Heart left ventricle (tissue), 16 donors: ENCODE measurements around the gene OGDH. TPM values are rescaled to one million over a fixed set of nuclear protein-coding genes. Genes with fewer than 3 reads are reported as not detected.

Experiments used
- ATAC-seq, 4 donors: fragments of 200-7000 bp; cut with Tn5 transposase; one replicate each; pipeline ENCODE4 v1.9.1; 2020 to 2022; ENCODE audit warnings: moderate library complexity in 4 of 4, mild to moderate bottlenecking in 3 of 4, moderate number of reproducible peaks in 1 of 4
- DNase-seq, 5 donors: peaks; one replicate each; pipeline ENCODE4 v3.0.0-alpha.2; 2020
- H3K27ac ChIP-seq, 12 donors: fragments of 200-600 bp; sonication (generic) in 4 of 12; one replicate each; pipeline versions ENCODE4 v1.5.0 to v1.8.0; 2016 to 2022; ENCODE audit warnings: mild to moderate bottlenecking in 2 of 12
- H3K27me3 ChIP-seq, 9 donors: fragments of 200-600 bp; sonication (generic) in 2 of 9; one replicate each; pipeline versions ENCODE4 v1.5.1 to v1.8.0; 2016 to 2022; ENCODE audit warnings: mild to moderate bottlenecking in 3 of 9
- H3K36me3 ChIP-seq, 9 donors: fragments of 200-600 bp; sonication (generic) in 2 of 9; one replicate each; pipeline versions ENCODE4 v1.5.0 to v1.8.0; 2018 to 2022; ENCODE audit warnings: mild to moderate bottlenecking in 2 of 9
- H3K4me1 ChIP-seq, 12 donors: fragments of 200-600 bp; sonication (generic) in 4 of 12; one replicate each; pipeline versions ENCODE4 v1.5.0 to v1.8.0; 2016 to 2022; ENCODE audit warnings: mild to moderate bottlenecking in 3 of 12
- H3K4me3 ChIP-seq, 12 donors: fragments of 200-600 bp; sonication (generic) in 4 of 12; one replicate each; pipeline versions ENCODE4 v1.5.0 to v1.8.0; 2017 to 2022; ENCODE audit warnings: mild to moderate bottlenecking in 9 of 12, moderate library complexity in 4 of 12
- H3K9me3 ChIP-seq, 12 donors: fragments of 200-600 bp; sonication (generic) in 4 of 12; one replicate each; pipeline versions ENCODE4 v1.5.0 to v1.8.0; 2016 to 2022; ENCODE audit warnings: mild to moderate bottlenecking in 1 of 12
- CTCF ChIP-seq, 12 donors: fragments of 200-600 bp; sonication (generic) in 4 of 12; IDR thresholded peaks; one replicate each; pipeline versions ENCODE4 v1.5.0 to v1.8.0; 2018 to 2022; ENCODE audit warnings: antibody characterized with exemption in 12 of 12, mild to moderate bottlenecking in 5 of 12
- POLR2A ChIP-seq, 2 donors: fragments of 450-650 bp; IDR thresholded peaks; one replicate each; pipeline ENCODE4 v1.6.1; 2017; ENCODE audit warnings: antibody characterized with exemption in 2 of 2, mild to moderate bottlenecking in 2 of 2, moderate library complexity in 2 of 2
- WGBS, 4 donors: extraction: QIAGEN DNeasy Blood & Tissue Kit in 2 of 4; methylation state at CpG; one replicate each; pipeline versions ENCODE4 v1.1.5 to v1.1.7; 2013 to 2018; 5-methylcytosine and 5-hydroxymethylcytosine counted together
- intact Hi-C, 10 donors: fragments of 100-400 bp; cut with DNase I; formaldehyde crosslinking; loops; one replicate each; pipeline versions ENCODE4 v1.11.1 to v1.14.2; 2022
- polyA plus RNA-seq, 2 donors: library from polyadenylated mRNA; stranded (reverse); fragments of 200-250 nt; gene quantifications; one replicate each; pipeline ENCODE4 v1.2.3, GENCODE V29; 2013
- total RNA-seq, 9 donors: library from RNA; depleted of rRNA in 2 of 9; stranded (reverse); fragments of >200 nt in 2 of 9; fragmentation: NEBNext Ultra II Directional in 3 of 9; extraction: Animal tissue kit (Norgen Biotek cat#: 25700) in 3 of 9; gene quantifications; one replicate each; pipeline versions ENCODE4 v1.1.0 to v1.2.4, GENCODE V29; 2016 to 2023
- donor health status: ischemic (EF 13 %, LVEDD 7.1; RV severe dilation, severe dysfunction).
- donor health status: healthy with polysubstance abuse.
- donor health status: DM: no; HTN: yes; CAD: no.
- donor health status: DM: no; HTN: no; CAD: no.
- donor health status: ischemic (EF 25% LVEDD 6.9; RV normal size, moderate dysfunction).
- donor health status: ischemic (EF 25% LVEDD 5.7; RV mildly dilated, moderate dysfunction).
- donor health status: healthy.
- donor health status: DM: yes; HTN: yes; CAD: no.
- donor health status: ischemic (EF 35%, LVEDD 5.7; RV mildly dilated, moderate dysfunction).
- donor health status: nonischemic (EF 11% LVEDD 7.7; RV severe dilation, severe dysfunction).
- donor health status: DM: yes; HTN: yes; CAD: no.
- donor health status: PGD.
- donor health status: ischemic (EF 29% LVEDD 5.4; RV normal size, mild dysfunction).
- donor health status: nonischemic (EF 23%, LVEDD 6.1; RV moderate dilation, normal function).

Gene OGDH
- total and polyA plus RNA-seq, 11 donors, result 247 to 789 (median 633) TPM

GRCh38 chr7:44638611-44639557, 32.5 kb downstream of the OGDH start:
- Histone ChIP-seq H3K4me1 (peaks cover 9 to 89% (median 74%) of the 10 kb centered on the region in 12 donors), H3K27me3 (no peaks in the 10 kb centered on the region), H3K4me3 (peak overlapping the region in 1 of 12 donors; percentile 18), H3K9me3 (no peaks in the 10 kb centered on the region), H3K36me3 (peaks cover 0 to 4% (median 0%) of the 10 kb centered on the region in 9 donors), H3K27ac (peak overlapping the region; percentile 52 to 97 (median 86))
- intact Hi-C loops, result no loop called here
- ATAC-seq (peak; percentile 21 to 54 (median 53)), DNase-seq (peak; percentile 60 to 80 (median 72))
- TF ChIP-seq CTCF (IDR thresholded peaks at IDR 0.05) (no peak), POLR2A (IDR thresholded peaks at IDR 0.05) (peak in 1 of 2 donors; percentile 11)
- 77 to 86% (median 78%) methylated on average over 5 of the region's 5 CpGs for WGBS, 4 donors

GRCh38 chr7:44639671-44640321, 33.4 kb downstream of the OGDH start:
- peak in 2 of 5 donors; percentile 42 to 52 for DNase-seq
- H3K27ac ChIP-seq, result peak overlapping the region; percentile 48 to 97 (median 86)
- peak; percentile 23 to 57 (median 46) for ATAC-seq
- intact Hi-C loops, result loop anchor here in 1 of 10 donors (5.0 kb wide), 1 partner anchor 32 kb away; the partner anchor contains the start of gene OGDH
- TF ChIP-seq POLR2A (IDR thresholded peaks at IDR 0.05) (no peak), CTCF (IDR thresholded peaks at IDR 0.05) (no peak)
- no peaks in the 10 kb centered on the region for H3K9me3 ChIP-seq
- no peak overlapping the region for H3K4me3 ChIP-seq
- no peaks in the 10 kb centered on the region for H3K27me3 ChIP-seq
- WGBS, 4 donors, result 10 to 19% (median 15%) methylated on average over 8 of the region's 8 CpGs
- peaks cover 0 to 4% (median 0%) of the 10 kb centered on the region in 9 donors for H3K36me3 ChIP-seq
- H3K4me1 ChIP-seq, result peaks cover 9 to 82% (median 66%) of the 10 kb centered on the region in 12 donors

- Histone ChIP-seq H3K27ac (peak overlapping the region in 4 of 12 donors; percentile 13 to 86 (median 79)), H3K9me3 (no peaks in the 10 kb centered on the region), H3K27me3 (no peaks in the 10 kb centered on the region), H3K4me3 (no peak overlapping the region), H3K36me3 (peaks cover 0 to 36% (median 23%) of the 10 kb centered on the region in 9 donors), H3K4me1 (peaks cover 9 to 67% (median 35%) of the 10 kb centered on the region in 12 donors)
- TF ChIP-seq POLR2A (IDR thresholded peaks at IDR 0.05) (no peak), CTCF (IDR thresholded peaks at IDR 0.05) (no peak)
- ATAC-seq, result no peak
- 59 to 87% (median 72%) methylated on average over 1 of the region's 1 CpG for WGBS, 4 donors
- intact Hi-C loops, result loop anchor here in 1 of 10 donors (5.0 kb wide), 1 partner anchor 36 kb away; the partner anchor contains the start of gene OGDH
- DNase-seq, result no peak
Observed at GRCh38 chr7:44643206-44643605, 36.8 kb downstream of the OGDH start.
